CD14-positive monocyte (primary cell): ENCODE data around the gene GFPT2. TPM values are rescaled to one million over a fixed set of nuclear protein-coding genes. Genes with fewer than 3 reads are reported as not detected.

ENCODE experiments used
- DNase-seq, 3 donors: peaks; one replicate each; pipeline ENCODE4 v3.0.0-alpha.2; 2011 to 2022
- H2AFZ ChIP-seq: 2 replicates; pipeline ENCODE4 v1.6.0; 2012; ENCODE audit warnings: mild to moderate bottlenecking, low read depth, low read length, inconsistent platforms; ENCODE audit not compliant: insufficient read depth, poor library complexity, severe bottlenecking
- H3K27ac ChIP-seq, 2 donors: 1 replicate in 1 of 2; 2 replicates in 1 of 2; pipeline ENCODE4 v1.5.1; 2012 to 2013; ENCODE audit warnings: low read length in 2 of 2, control low read depth in 1 of 2, inconsistent platforms in 1 of 2, low read depth in 1 of 2, mild to moderate bottlenecking in 1 of 2
- H3K27me3 ChIP-seq, 2 donors: one replicate each; pipeline versions ENCODE4 v1.6.0 to v1.6.1; 2011 to 2013; ENCODE audit warnings: low read length in 2 of 2; ENCODE audit not compliant: control insufficient read depth in 2 of 2, insufficient read depth in 2 of 2
- H3K36me3 ChIP-seq, 2 donors: replicated peaks in 1 of 2; 1 replicate in 1 of 2; 2 replicates in 1 of 2; pipeline versions ENCODE4 v1.5.1 to v1.6.1; 2012 to 2013; ENCODE audit warnings: low read length in 2 of 2, control low read depth in 1 of 2, inconsistent platforms in 1 of 2, mild to moderate bottlenecking in 1 of 2; ENCODE audit not compliant: insufficient read depth in 2 of 2, control insufficient read depth in 1 of 2
- H3K4me1 ChIP-seq, 2 donors: 1 replicate in 1 of 2; 2 replicates in 1 of 2; pipeline versions ENCODE4 v1.5.1 to v1.6.1; 2012 to 2013; ENCODE audit warnings: low read length in 2 of 2, control low read depth in 1 of 2, inconsistent platforms in 1 of 2, mild to moderate bottlenecking in 1 of 2, moderate library complexity in 1 of 2; ENCODE audit not compliant: insufficient read depth in 2 of 2, control insufficient read depth in 1 of 2
- H3K4me2 ChIP-seq: replicated peaks from 2 replicates; pipeline ENCODE3; 2012; ENCODE audit warnings: low read length, moderate library complexity, mild to moderate bottlenecking; ENCODE audit not compliant: poor library complexity, severe bottlenecking; ENCODE audit errors: extremely low read depth
- H3K4me3 ChIP-seq, 3 experiments: fragments of 200-600 bp in 1 of 3; sonication (generic) in 1 of 3; replicated peaks in 1 of 3; 1 replicate in 2 of 3; 2 replicates in 1 of 3; pipeline ENCODE4 v1.5.1; 2011 to 2013; ENCODE audit warnings: low read length in 3 of 3, mild to moderate bottlenecking in 3 of 3, control low read depth in 2 of 3, low read depth in 2 of 3, inconsistent platforms in 1 of 3, moderate library complexity in 1 of 3
- H3K79me2 ChIP-seq: 2 replicates; pipeline ENCODE4 v1.6.0; 2012; ENCODE audit warnings: mild to moderate bottlenecking, control low read depth, inconsistent platforms, low read length, moderate library complexity; ENCODE audit not compliant: insufficient read depth
- H3K9ac ChIP-seq: 2 replicates; pipeline ENCODE4 v1.6.0; 2017; ENCODE audit warnings: low read length, mild to moderate bottlenecking; ENCODE audit not compliant: insufficient read depth, poor library complexity, severe bottlenecking
- H3K9me3 ChIP-seq, 2 donors: replicated peaks in 1 of 2; 1 replicate in 1 of 2; 2 replicates in 1 of 2; pipeline versions ENCODE4 v1.5.1 to v1.6.1; 2012 to 2013; ENCODE audit warnings: low read length in 2 of 2, control low read depth in 1 of 2; ENCODE audit not compliant: control insufficient read depth in 1 of 2, insufficient read depth in 1 of 2
- H4K20me1 ChIP-seq: 2 replicates; pipeline ENCODE4 v1.6.0; 2012; ENCODE audit warnings: mild to moderate bottlenecking, low read length, control low read depth, moderate library complexity; ENCODE audit not compliant: insufficient read depth
- H3K27ac Mint-ChIP-seq, 7 donors: one replicate each; pipeline ENCODE4 v1.8.0; 2020; ENCODE audit warnings: mild to moderate bottlenecking in 7 of 7, mixed read lengths in 7 of 7, moderate library complexity in 6 of 7, inconsistent platforms in 2 of 7
- H3K27me3 Mint-ChIP-seq, 3 donors: one replicate each; pipeline ENCODE4 v1.8.0; 2021 to 2022; ENCODE audit warnings: low read depth in 3 of 3, mild to moderate bottlenecking in 3 of 3, mixed read lengths in 3 of 3, moderate library complexity in 3 of 3, inconsistent platforms in 1 of 3
- H3K36me3 Mint-ChIP-seq, 2 donors: one replicate each; pipeline ENCODE4 v1.8.0; 2020; ENCODE audit warnings: mixed read lengths in 2 of 2, inconsistent platforms in 1 of 2, mild to moderate bottlenecking in 1 of 2
- H3K4me1 Mint-ChIP-seq: one replicate; pipeline ENCODE4 v1.8.0; 2020; ENCODE audit warnings: mild to moderate bottlenecking, mixed read lengths
- H3K4me3 Mint-ChIP-seq, 2 donors: one replicate each; pipeline ENCODE4 v1.8.0; 2020; ENCODE audit warnings: mild to moderate bottlenecking in 2 of 2, mixed read lengths in 2 of 2, moderate library complexity in 1 of 2
- H3K9me3 Mint-ChIP-seq, 7 donors: one replicate each; pipeline ENCODE4 v1.8.0; 2020 to 2022; ENCODE audit warnings: mixed read lengths in 7 of 7, mild to moderate bottlenecking in 6 of 7, moderate library complexity in 6 of 7, inconsistent platforms in 2 of 7
- WGBS: methylation state at CpG from one replicate; pipeline ENCODE4 v1.1.5; 2013; ENCODE audit warnings: missing lambda C conversion rate; ENCODE audit not compliant: insufficient coverage; 5-methylcytosine and 5-hydroxymethylcytosine counted together
- intact Hi-C, 2 donors: fragments of 100-400 bp; cut with micrococcal nuclease; formaldehyde crosslinking; loops; one replicate each; pipeline versions ENCODE4 v1.15.0 to v1.15.1; 2023
- polyA plus RNA-seq, 3 donors: library from polyadenylated mRNA; depleted of rRNA in 1 of 3; unstranded in 2 of 3; stranded (reverse) in 1 of 3; fragments of 300-500 nt in 2 of 3; fragments of >200 nt in 1 of 3; fragmentation: Illumina TruSeq in 2 of 3; gene quantifications; 1 replicate in 2 of 3; 2 replicates in 1 of 3; pipeline ENCODE4 v1.2.3, GENCODE V29; 2012 to 2021
- TF ChIP-seq, protein P1 (sequence below): fragments of 200-600 bp; IDR thresholded peaks from one replicate; pipeline ENCODE4 v1.8.0; 2022; ENCODE audit warnings: antibody characterized with exemption, mild to moderate bottlenecking

The GFPT2 gene
- polyA plus RNA-seq, 3 donors: not detected

DNA sequence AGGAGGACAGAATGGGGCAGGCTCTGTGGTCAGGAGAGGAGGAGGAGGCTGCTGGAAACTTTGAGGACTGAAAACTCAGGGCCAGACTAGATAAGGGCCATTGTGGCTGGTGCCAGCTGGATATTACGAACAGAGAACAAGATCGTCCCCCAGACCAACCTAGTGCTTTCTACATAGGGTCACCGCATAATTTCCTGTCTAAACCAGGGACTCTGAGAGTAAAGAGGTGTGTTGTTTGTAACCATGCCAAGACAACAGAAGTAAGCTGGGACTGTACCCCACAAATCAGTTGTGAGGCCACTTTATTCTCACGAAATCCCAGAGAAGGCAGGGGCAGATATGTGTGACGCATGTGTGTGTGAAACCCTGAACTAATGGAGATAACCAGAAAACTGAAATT lies 20.3 kb upstream of the GFPT2 start:
- Histone ChIP-seq H3K4me2 (no peak overlapping the region), H3K27me3 (no peaks in the 10 kb centered on the region), H3K4me3 (no peak overlapping the region), H2AFZ (no peak overlapping the region), H3K4me1 (no peaks in the 10 kb centered on the region), H3K9ac (no peak overlapping the region), H4K20me1 (no peaks in the 10 kb centered on the region), H3K36me3 (no peaks in the 10 kb centered on the region), H3K79me2 (no peaks in the 10 kb centered on the region), H3K9me3 (no peaks in the 10 kb centered on the region), H3K27ac (no peak overlapping the region)
- H3K27me3 Mint-ChIP-seq: peaks cover 3 to 4% (median 3%) of the 10 kb centered on the region in 3 donors
- no peaks in the 10 kb centered on the region for H3K9me3 Mint-ChIP-seq
- TF ChIP-seq, protein P1, sequence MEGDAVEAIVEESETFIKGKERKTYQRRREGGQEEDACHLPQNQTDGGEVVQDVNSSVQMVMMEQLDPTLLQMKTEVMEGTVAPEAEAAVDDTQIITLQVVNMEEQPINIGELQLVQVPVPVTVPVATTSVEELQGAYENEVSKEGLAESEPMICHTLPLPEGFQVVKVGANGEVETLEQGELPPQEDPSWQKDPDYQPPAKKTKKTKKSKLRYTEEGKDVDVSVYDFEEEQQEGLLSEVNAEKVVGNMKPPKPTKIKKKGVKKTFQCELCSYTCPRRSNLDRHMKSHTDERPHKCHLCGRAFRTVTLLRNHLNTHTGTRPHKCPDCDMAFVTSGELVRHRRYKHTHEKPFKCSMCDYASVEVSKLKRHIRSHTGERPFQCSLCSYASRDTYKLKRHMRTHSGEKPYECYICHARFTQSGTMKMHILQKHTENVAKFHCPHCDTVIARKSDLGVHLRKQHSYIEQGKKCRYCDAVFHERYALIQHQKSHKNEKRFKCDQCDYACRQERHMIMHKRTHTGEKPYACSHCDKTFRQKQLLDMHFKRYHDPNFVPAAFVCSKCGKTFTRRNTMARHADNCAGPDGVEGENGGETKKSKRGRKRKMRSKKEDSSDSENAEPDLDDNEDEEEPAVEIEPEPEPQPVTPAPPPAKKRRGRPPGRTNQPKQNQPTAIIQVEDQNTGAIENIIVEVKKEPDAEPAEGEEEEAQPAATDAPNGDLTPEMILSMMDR: no peak
- no peak for DNase-seq
- no peaks in the 10 kb centered on the region for H3K36me3 Mint-ChIP-seq
- 100% methylated on average over 2 of the region's 5 CpGs for WGBS
- H3K4me1 Mint-ChIP-seq: no peaks in the 10 kb centered on the region
- no peak overlapping the region for H3K27ac Mint-ChIP-seq
- intact Hi-C loops: no loop called here
- H3K4me3 Mint-ChIP-seq: no peak overlapping the region

DNA sequence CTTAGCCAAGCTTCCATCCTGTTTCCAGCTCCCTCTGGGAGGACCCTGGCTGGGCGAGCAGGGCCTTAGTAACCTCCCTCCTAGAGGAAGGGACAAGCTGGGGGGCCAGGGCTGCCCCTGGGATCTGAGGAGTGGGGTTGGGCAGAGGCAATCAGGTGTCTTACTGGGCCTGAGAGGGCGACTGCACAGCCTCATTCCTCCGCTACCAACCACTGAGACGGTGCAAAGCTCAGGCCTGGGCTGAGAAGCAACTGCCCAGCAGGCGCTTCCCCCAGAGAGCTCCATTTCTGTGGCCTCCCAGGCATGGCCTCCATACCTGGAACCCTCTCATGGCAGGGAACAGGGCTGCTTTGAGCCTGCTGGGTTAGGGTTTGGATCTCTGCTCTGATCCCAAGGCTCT lies 18.8 kb upstream of the GFPT2 start:
- H3K36me3 ChIP-seq: no peaks in the 10 kb centered on the region
- Mint-ChIP-seq H3K9me3 (no peaks in the 10 kb centered on the region), H3K36me3 (no peaks in the 10 kb centered on the region), H3K27ac (no peak overlapping the region), H3K27me3 (peaks cover 2 to 3% (median 3%) of the 10 kb centered on the region in 3 donors), H3K4me3 (no peak overlapping the region), H3K4me1 (no peaks in the 10 kb centered on the region)
- H3K9me3 ChIP-seq: no peaks in the 10 kb centered on the region
- DNase-seq: no peak
- 91% methylated on average over 4 of the region's 5 CpGs for WGBS
- H3K4me3 ChIP-seq: no peak overlapping the region
- H3K27me3 ChIP-seq: no peaks in the 10 kb centered on the region
- no peaks in the 10 kb centered on the region for H3K79me2 ChIP-seq
- intact Hi-C loops: no loop called here
- no peak overlapping the region for H3K9ac ChIP-seq
- no peaks in the 10 kb centered on the region for H4K20me1 ChIP-seq
- H2AFZ ChIP-seq: no peak overlapping the region
- no peak overlapping the region for H3K27ac ChIP-seq
- no peak overlapping the region for H3K4me2 ChIP-seq
- no peaks in the 10 kb centered on the region for H3K4me1 ChIP-seq
- TF ChIP-seq, protein P1: no peak
